CD4-positive, alpha-beta T cell (primary cell): ENCODE results near the gene KLRC3. TPM values are rescaled to one million over a fixed set of nuclear protein-coding genes. Genes with fewer than 3 reads are reported as not detected.

Source experiments
- ATAC-seq: fragments of 200-7000 bp; cut with Tn5 transposase; one replicate; pipeline ENCODE4 v1.10.0; 2022; ENCODE audit warnings: mild to moderate bottlenecking; ENCODE audit not compliant: poor library complexity
- CTCF ChIA-PET: fragments of 350-600 bp; sonication (Branson Sonifier 250); formaldehyde crosslinking; loops from one replicate; lab custom pipeline; 2021; ENCODE audit warnings: antibody characterized with exemption, inconsistent platforms; lab: Charles Lee
- POLR2A ChIA-PET: fragments of 350-600 bp; sonication (Branson Sonifier 250); formaldehyde crosslinking; loops from one replicate; lab custom pipeline; 2021; ENCODE audit warnings: antibody characterized with exemption, inconsistent platforms; lab: Charles Lee
- DNase-seq, 14 experiments: peaks; one replicate each; pipeline ENCODE4 v3.0.0-alpha.2; 2013 to 2020; ENCODE audit warnings: mixed read lengths in 2 of 14
- H3K27ac ChIP-seq, 2 donors: one replicate each; pipeline versions ENCODE4 v1.5.1 to v1.7.0; 2013; ENCODE audit warnings: low read length in 2 of 2, low read depth in 1 of 2, mild to moderate bottlenecking in 1 of 2
- H3K27me3 ChIP-seq, 2 experiments: 1 replicate in 1 of 2; 2 replicates in 1 of 2; pipeline versions ENCODE4 v1.6.1 to v1.7.0; 2013; ENCODE audit warnings: low read length in 2 of 2, control low read depth in 1 of 2, mild to moderate bottlenecking in 1 of 2, moderate library complexity in 1 of 2; ENCODE audit not compliant: insufficient read depth in 2 of 2, control insufficient read depth in 1 of 2
- H3K36me3 ChIP-seq: one replicate; pipeline ENCODE4 v1.6.1; 2013; ENCODE audit warnings: low read length, control low read depth; ENCODE audit not compliant: insufficient read depth
- H3K4me1 ChIP-seq: one replicate; pipeline ENCODE4 v1.6.1; 2013; ENCODE audit warnings: low read length, control low read depth; ENCODE audit not compliant: insufficient read depth
- H3K4me3 ChIP-seq: one replicate; pipeline ENCODE4 v1.5.1; 2013; ENCODE audit warnings: mild to moderate bottlenecking, low read length, moderate library complexity
- H3K9me3 ChIP-seq, 2 experiments: 1 replicate in 1 of 2; 2 replicates in 1 of 2; pipeline versions ENCODE4 v1.6.1 to v1.7.0; 2013; ENCODE audit warnings: low read length in 2 of 2, mild to moderate bottlenecking in 2 of 2, control low read depth in 1 of 2, moderate library complexity in 1 of 2; ENCODE audit not compliant: control insufficient read depth in 1 of 2, insufficient read depth in 1 of 2
- H3K27ac Mint-ChIP-seq: one replicate; pipeline ENCODE4 v1.8.0; 2020; ENCODE audit warnings: mixed read lengths
- H3K27me3 Mint-ChIP-seq: one replicate; pipeline ENCODE4 v1.8.0; 2021; ENCODE audit warnings: mixed read lengths
- H3K36me3 Mint-ChIP-seq: one replicate; pipeline ENCODE4 v1.8.0; 2021; ENCODE audit warnings: low read depth, mixed read lengths
- H3K4me1 Mint-ChIP-seq: one replicate; pipeline ENCODE4 v1.8.0; 2021; ENCODE audit warnings: low read depth, mixed read lengths
- H3K4me3 Mint-ChIP-seq: one replicate; pipeline ENCODE4 v1.8.0; 2020; ENCODE audit warnings: mild to moderate bottlenecking, mixed read lengths
- H3K9me3 Mint-ChIP-seq: one replicate; pipeline ENCODE4 v1.8.0; 2020; ENCODE audit warnings: mixed read lengths
- CTCF ChIP-seq: fragments of 200-600 bp; IDR thresholded peaks from one replicate; pipeline ENCODE4 v1.8.0; 2022; ENCODE audit warnings: antibody characterized with exemption, mild to moderate bottlenecking
- intact Hi-C, 2 experiments: fragments of 100-400 bp; cut with DNase I in 1 of 2; cut with micrococcal nuclease in 1 of 2; formaldehyde crosslinking; loops; one replicate each; pipeline versions ENCODE4 v1.15.1 to v1.9.0; 2023 to 2025; cut with DNase I, micrococcal nuclease
- total RNA-seq, 174 experiments: library from RNA in 2 of 174; stranded (reverse) in 2 of 174; gene quantifications; one replicate each; pipeline ENCODE4 v1.2.3 and lab custom pipeline; 2021 to 2026

KLRC3 gene
- total RNA-seq, 2 experiments from 2014 or later: not detected

- Mint-ChIP-seq H3K9me3 (no peaks in the 10 kb centered on the region), H3K4me1 (peaks cover 17% of the 10 kb centered on the region), H3K4me3 (no peak overlapping the region), H3K36me3 (no peaks in the 10 kb centered on the region), H3K27ac (no peak overlapping the region), H3K27me3 (no peaks in the 10 kb centered on the region)
- Histone ChIP-seq H3K9me3 (peaks cover 0 to 5% of the 10 kb centered on the region in 2 experiments), H3K27me3 (no peaks in the 10 kb centered on the region), H3K36me3 (no peaks in the 10 kb centered on the region), H3K4me3 (peak overlapping the region; percentile 73), H3K4me1 (peaks cover 18% of the 10 kb centered on the region), H3K27ac (peak overlapping the region; percentile 52 to 77)
- POLR2A ChIA-PET: interaction anchor here (0.6 to 3.7 kb wide), 7 partner anchors 41 to 1283 kb away, joined by 3 to 26 read pairs (median 9); partner anchors contain the start of genes CLEC2B, ETV6, GABARAPL1 and MAGOHB
- CTCF ChIA-PET: interaction anchor here (1.7 kb wide), 1 partner anchor 35 kb away, joined by 3 read pairs; no protein-coding TSS in a partner anchor
- intact Hi-C loops: loop anchor here (2.0 to 10.0 kb wide), 5 partner anchors 151 to 1119 kb away; partner anchors contain the start of genes GABARAPL1 (in 1 of the 2) and MAGOHB (in 1 of the 2)
- peak in 1 of 14 experiments; percentile 17 for DNase-seq
- TF ChIP-seq CTCF: no peak
- ATAC-seq: no peak
These were observed 54.5 kb downstream of the KLRC3 start for GRCh38 chr12:10365696-10366405.

- peak; percentile 23 to 87 (median 48) for DNase-seq
- Mint-ChIP-seq H3K4me1 (peaks cover 12% of the 10 kb centered on the region), H3K27ac (no peak overlapping the region), H3K27me3 (no peaks in the 10 kb centered on the region), H3K4me3 (no peak overlapping the region), H3K9me3 (no peaks in the 10 kb centered on the region), H3K36me3 (no peaks in the 10 kb centered on the region)
- peak overlapping the region; percentile 52 to 77 for H3K27ac ChIP-seq
- H3K9me3 ChIP-seq: peaks cover 0 to 5% of the 10 kb centered on the region in 2 experiments
- ChIA-PET CTCF (interaction anchor here (1.7 kb wide), 1 partner anchor 34 kb away, joined by 3 read pairs; no protein-coding TSS in a partner anchor), POLR2A (interaction anchor here (0.6 to 3.7 kb wide), 13 partner anchors 14 to 1284 kb away, joined by 3 to 26 read pairs (median 3); partner anchors contain the start of genes CLEC2B, ETV6, GABARAPL1 and MAGOHB)
- intact Hi-C loops: loop anchor here (2.0 to 10.0 kb wide), 7 partner anchors 150 to 1120 kb away; partner anchors contain the start of genes MAGOHB (in 2 of the 2) and GABARAPL1 (in 1 of the 2)
- ATAC-seq: peak; percentile 81
- peaks cover 18% of the 10 kb centered on the region for H3K4me1 ChIP-seq
- H3K36me3 ChIP-seq: no peaks in the 10 kb centered on the region
- TF ChIP-seq CTCF: no peak
- H3K4me3 ChIP-seq: peak overlapping the region; percentile 73
- H3K27me3 ChIP-seq: no peaks in the 10 kb centered on the region
These were observed 55.4 kb downstream of the KLRC3 start for GRCh38 chr12:10364815-10365622.
